ENCODE results near the gene HIP1. TPM values are rescaled to one million over a fixed set of nuclear protein-coding genes. Genes with fewer than 3 reads are reported as not detected.
"Not testable (repeated sequence)": the region's sequence is repeated elsewhere in the genome, so short reads cannot be mapped to it uniquely, and the experiment has no call there.

Gene HIP1
- total RNA-seq, 1 experiment from 2014 or later = 43.3 TPM

- DNase-seq (ENCODE audit: low read depth) = no peak
These were observed 163.1 kb downstream of the HIP1 start for GRCh38 chr7:75575488-75576121.

DNA sequence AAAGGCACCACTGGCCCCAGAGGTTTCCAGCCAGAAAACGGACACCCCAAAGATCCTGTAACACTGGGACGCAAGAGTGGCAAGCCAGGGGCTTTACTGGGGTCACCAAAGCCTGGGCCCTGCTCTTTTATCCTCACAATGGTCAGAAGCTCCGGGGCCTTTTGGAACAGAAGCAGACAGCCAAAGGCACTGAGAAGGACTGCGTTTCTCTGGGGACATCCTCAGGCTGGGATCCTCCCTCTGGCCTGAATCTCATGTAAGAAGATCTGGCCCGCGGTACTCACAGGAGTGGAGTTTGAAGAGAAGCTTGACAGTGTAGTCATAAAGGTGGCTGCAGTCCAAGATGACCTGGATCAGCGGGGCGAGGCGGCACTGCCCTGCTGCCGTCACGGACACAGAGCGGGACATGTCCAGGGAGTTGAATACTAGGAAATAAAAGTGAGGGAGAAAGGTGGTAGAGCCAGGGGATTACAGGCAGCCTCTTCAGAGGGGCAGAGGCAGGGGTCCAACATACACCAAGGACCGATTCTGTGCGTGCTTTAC is 165.2 kb downstream of the HIP1 start:
- DNase-seq (ENCODE audit: low read depth) = peak; percentile 11

- no peak for DNase-seq (ENCODE audit: low read depth)
These were observed 165.9 kb downstream of the HIP1 start for GRCh38 chr7:75572814-75573213.

DNA sequence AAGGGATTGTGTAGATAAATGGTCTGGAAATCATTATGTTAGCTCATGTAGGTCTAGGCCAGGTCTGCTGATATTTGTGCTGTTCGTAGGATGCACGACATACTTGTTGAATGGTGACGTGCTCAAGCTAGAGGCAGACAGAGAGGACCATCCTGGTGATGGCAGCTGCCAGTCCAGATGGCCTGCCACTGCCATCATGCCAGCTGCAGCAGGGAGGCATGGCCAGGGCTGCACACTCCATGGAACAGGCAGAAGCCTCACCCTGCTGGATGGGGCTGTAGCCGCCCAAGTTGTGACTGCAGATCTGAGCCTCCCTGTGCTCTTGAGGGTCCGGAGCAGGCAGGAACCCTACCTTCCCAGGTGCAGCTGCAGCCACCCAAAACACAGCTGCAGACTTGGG is 166.3 kb downstream of the HIP1 start:
- DNase-seq (ENCODE audit: low read depth) = no peak

DNA sequence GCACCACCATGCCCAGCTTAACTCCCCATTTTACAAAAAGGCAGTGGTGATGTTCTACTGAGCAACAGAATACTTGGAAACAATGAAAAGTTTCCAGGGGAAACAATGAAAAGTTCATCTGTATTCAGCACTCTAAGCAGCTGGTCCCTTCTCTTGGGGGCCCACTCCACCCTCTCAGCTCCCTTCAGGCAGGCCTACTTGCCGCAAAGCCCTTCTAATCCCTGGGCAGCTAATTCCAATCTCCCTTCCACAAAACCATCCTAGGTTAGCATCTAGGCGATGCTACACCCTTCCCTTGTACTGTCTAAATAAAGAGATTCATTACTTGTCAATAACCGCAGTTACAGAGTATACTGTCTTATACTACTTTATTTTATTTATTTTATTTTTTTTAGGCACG is 167.5 kb downstream of the HIP1 start:
- no peak for DNase-seq (ENCODE audit: low read depth)

GRCh38 chr7:75569629-75570282 is 169.0 kb downstream of the HIP1 start:
- DNase-seq (ENCODE audit: low read depth) = not testable (repeated sequence)

GRCh38 chr7:75567948-75568595 is 170.7 kb downstream of the HIP1 start:
- no peak for DNase-seq (ENCODE audit: low read depth)

- DNase-seq (ENCODE audit: low read depth) = peak; percentile 99
These were observed 173.5 kb downstream of the HIP1 start for GRCh38 chr7:75565132-75565837.

DNA sequence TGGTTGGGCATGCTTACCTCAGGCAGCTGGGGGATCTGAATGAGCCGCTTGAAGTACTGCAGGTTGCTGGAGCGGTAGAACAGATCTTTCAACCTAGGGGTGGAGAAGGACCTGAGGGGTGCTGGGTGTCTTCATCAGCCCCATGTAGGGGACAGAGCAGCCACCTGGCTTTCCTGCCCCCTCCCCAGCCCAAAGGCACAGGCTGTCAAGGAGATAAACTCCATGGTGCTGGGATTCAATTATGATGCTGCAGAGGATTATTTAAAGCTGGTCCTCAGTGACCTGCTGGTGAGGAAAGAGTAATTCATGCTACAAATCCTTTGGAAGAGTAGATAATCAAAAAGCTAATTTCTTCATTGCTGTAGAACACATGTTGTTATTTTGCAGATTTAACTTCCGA is 175.6 kb downstream of the HIP1 start:
- no peak for DNase-seq (ENCODE audit: low read depth)

DNA sequence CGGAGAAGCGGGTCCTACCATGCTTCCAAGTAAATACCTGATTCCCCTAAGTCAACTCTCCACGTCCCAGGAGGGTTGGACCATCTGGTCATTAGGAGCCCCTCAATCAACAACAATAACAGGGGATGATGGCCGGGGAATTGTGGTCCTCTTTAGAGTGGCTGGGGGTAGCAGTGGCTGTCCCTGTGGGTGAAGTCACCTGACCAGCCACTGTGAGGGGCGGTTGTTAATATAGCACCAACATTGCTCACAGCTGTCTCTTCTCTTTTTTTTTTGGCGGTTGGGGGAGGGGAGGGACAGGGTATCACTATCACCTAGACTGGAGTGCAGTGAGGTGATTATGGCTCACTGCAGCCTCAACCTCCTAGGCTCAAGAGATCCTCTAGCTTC is 178.8 kb downstream of the HIP1 start:
- DNase-seq (ENCODE audit: low read depth) = no peak

- DNase-seq (ENCODE audit: low read depth) = no peak
These were observed 179.3 kb downstream of the HIP1 start for GRCh38 chr7:75559355-75559975.

DNA sequence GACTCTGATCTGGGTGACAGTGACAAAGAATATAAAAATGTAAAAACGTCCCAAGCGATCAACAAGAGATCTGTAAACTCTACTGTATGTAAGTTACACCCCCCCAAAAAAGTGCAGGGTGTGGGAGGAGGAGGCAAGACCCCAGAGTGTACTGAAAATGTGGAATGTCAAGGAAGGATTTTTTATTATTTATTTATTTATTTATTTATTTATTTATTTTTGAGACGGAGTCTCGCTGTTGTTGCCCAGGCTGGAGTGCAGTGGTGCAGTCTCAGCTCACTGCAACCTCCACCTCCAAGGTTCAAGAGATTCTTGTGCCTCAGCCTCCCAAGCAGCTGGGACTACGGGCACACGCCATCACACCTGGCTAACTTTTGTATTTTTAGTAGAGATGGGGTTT is 181.9 kb downstream of the HIP1 start:
- not testable (repeated sequence) for DNase-seq (ENCODE audit: low read depth)

- no peak for DNase-seq (ENCODE audit: low read depth)
These were observed 183.0 kb downstream of the HIP1 start for GRCh38 chr7:75555736-75556135.

DNA sequence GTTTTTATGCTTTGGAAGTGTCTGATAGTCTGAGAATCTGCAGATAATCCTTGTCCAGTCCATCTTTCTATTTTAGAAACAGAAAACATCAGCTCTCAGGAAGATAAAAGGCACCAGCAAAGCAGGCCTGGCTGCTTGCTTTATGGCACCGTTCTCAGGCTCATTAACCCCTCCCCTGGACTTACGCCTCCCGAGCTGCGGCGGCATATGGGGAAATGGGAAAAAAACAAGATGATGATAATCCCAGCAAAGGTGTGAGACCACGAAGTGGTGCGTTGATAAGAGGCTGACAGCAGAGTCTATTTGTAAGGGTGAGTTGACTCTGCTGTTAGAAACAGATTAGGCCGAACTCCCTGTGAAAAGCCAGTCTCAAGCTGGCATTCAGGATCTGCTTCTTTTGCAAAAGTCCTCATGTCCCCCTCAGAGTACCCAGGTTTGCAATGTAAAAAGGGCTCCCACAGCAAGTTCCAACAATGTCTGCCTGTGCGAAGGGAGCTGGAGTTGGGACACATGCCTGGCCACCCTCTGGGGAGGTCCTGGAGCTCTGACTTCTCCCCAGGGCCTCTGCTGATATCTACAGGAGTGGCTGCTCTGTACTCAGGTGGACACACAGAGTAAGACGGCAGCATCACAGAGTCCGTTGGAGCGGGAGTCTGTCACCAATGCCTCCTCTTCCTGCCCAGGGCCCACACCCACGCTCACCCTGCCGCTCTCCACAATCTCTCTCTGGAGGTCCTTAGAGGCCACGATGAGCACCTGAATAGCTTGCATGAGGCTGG is 192.3 kb downstream of the HIP1 start:
- DNase-seq (ENCODE audit: low read depth) = no peak

DNA sequence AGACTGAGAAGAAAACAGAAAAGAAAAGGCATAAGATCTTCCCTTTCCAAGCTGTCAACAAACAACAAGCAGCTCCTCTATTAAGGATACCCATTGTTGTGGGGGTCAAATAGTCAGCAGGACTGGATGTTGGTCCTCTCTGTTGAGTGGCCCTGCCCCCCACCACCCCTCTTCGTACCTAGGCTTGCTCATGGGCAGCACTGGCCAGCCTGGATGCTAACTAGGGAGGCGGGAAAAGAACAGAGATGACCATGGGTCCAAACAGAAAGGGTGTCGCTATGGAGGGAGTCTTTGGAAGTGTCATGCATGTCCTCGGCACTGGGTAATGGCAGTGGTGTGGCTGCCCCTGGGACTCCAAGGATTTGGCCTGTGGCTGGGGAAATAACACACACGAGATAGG is 201.0 kb downstream of the HIP1 start:
- no peak for DNase-seq (ENCODE audit: low read depth)

- no peak for DNase-seq (ENCODE audit: low read depth)
These were observed 201.7 kb downstream of the HIP1 start for GRCh38 chr7:75536940-75537538.

DNA sequence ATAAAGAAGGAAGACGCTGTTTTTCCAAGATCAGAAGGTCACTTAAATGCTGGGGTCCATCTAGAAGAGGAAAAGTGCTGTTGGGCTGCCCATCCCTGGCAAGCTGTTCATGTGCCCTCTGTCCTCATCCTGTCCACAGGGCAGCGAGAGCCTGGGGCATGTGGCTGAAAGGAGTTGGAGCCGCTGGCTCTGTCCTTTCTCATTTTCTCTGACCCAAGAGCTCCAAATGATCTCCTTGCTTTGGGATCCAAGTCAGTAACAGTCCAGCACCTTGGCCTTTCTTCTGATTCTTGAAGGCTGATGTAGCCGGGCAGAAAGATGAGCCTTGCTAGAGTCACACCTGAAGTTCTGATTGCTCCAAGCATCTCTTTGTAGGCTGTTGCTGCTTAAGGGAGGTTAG is 202.2 kb downstream of the HIP1 start:
- DNase-seq (ENCODE audit: low read depth) = no peak

DNA sequence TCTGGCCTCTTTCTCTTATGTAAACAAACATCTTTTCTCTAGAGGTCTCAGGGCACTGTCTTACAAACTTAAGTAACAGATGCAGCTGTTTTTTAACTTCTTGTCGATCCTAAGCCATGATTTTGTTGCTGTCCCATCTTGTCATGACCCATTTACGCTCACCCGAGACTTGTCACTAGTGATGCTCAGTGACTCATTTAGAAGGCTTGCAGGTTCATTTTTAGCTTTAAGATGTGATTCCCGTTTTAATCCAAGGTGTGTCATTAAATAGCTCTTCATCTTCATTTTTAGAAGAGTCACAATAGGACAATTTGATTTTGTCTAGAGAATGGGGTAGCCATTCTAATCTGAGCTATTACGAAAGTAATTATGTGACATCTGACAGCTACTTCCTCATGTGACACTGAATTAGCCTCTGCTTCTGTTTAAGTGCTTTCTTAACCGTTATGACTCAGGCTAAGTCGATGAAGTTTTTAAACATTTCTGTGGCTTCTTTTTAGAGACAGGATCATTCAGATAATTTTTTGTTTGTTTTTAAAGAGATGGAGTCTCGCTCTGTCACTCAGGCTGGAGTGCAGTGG is 203.9 kb downstream of the HIP1 start:
- peak; percentile 92 for DNase-seq (ENCODE audit: low read depth)

DNA sequence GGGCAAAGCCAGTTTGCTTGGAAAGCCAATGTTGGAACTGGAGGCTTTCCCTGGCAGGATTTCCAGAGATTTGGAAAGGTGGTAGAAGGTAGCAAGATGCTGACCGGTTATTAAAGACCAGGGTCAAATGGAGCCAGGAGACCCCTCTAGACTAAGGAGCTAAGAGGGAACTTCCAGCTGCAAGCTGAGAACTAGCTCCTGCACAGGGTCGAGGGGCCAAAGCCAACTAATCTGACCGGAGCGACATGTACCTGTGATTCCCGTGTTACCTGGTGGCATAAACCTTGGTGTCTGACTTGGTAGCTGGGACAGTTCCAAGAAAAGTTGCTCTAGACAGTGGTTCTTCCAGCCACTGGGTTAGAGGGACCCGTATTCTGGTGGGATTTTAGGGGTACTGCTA is 204.8 kb downstream of the HIP1 start:
- no peak for DNase-seq (ENCODE audit: low read depth)

DNA sequence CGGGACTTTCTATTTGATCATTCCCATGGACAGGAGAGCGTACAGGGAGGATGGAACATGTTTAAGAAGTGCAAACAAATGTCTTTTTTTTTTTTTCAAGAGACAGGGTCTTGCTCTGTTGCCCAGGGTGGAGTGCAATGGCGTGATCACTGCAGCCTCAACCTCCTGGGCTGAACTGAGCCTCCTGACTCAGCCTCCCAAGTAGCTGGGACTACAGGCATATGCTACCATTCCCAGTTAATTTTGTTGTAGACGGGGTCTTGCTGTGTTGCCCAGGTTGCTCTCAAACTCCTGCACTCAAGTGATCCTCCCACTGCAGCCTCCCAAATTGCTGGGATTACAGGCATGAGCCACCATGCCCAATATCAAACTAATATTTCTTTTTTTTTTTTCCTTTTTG is 206.1 kb downstream of the HIP1 start:
- no peak for DNase-seq (ENCODE audit: low read depth)
